GM10248 (cell line): ENCODE measurements around the gene ERAL1.

Experiments
- CTCF ChIA-PET: fragments of 300-600 bp; sonication (Branson Sonifier 250); formaldehyde crosslinking; extraction: SDS; loops from one replicate; lab custom pipeline; 2021; ENCODE audit warnings: antibody characterized with exemption; lab: Yijun Ruan, JAX
- POLR2A ChIA-PET: fragments of 350-650 bp; sonication (Branson Sonifier 250); formaldehyde crosslinking; extraction: SDS; loops from one replicate; lab custom pipeline; 2020; ENCODE audit warnings: antibody characterized with exemption; lab: Yijun Ruan, JAX
- DNase-seq: peaks from one replicate; pipeline ENCODE4 v3.0.0; 2012; ENCODE audit errors: extremely low spot score
- CTCF ChIP-seq: IDR thresholded peaks from 2 replicates; pipeline ENCODE4 v1.5.1; 2012; ENCODE audit warnings: mild to moderate bottlenecking, low read depth; ENCODE audit errors: extremely low read depth, missing control alignments, control extremely low read depth

Gene ERAL1

GRCh38 chr17:28880572-28880945, 25.7 kb downstream of the ERAL1 start:
- no peak for TF ChIP-seq CTCF
- no peak for DNase-seq
- CTCF ChIA-PET = interaction anchor here (2.5 kb wide), 1 partner anchor 153 kb away, joined by 15 read pairs; no protein-coding TSS in a partner anchor
- POLR2A ChIA-PET = no interaction called here

GRCh38 chr17:28881533-28882056, 26.8 kb downstream of the ERAL1 start:
- DNase-seq = no peak
- CTCF ChIA-PET = interaction anchor here (1.5 to 1.8 kb wide), 3 partner anchors 10 to 54 kb away, joined by 4 to 8 read pairs (median 8); no protein-coding TSS in a partner anchor
- POLR2A ChIA-PET = interaction anchor here (0.6 kb wide), 1 partner anchor 113 kb away, joined by 10 read pairs; no protein-coding TSS in a partner anchor
- TF ChIP-seq CTCF = no peak

GRCh38 chr17:28882154-28882895, 27.5 kb downstream of the ERAL1 start:
- ChIA-PET POLR2A (interaction anchor here (0.6 kb wide), 1 partner anchor 113 kb away, joined by 10 read pairs; no protein-coding TSS in a partner anchor), CTCF (interaction anchor here (1.0 to 3.1 kb wide), 6 partner anchors 9 to 237 kb away, joined by 3 to 13 read pairs (median 6); partner anchors contain the start of gene BLTP2)
- TF ChIP-seq CTCF = no peak
- DNase-seq = no peak

- TF ChIP-seq CTCF = no peak
- CTCF ChIA-PET = interaction anchor here (1.4 to 3.1 kb wide), 3 partner anchors 18 to 233 kb away, joined by 3 to 13 read pairs (median 9); partner anchors contain the start of gene DHRS13
- POLR2A ChIA-PET = no interaction called here
- no peak for DNase-seq
Measured at GRCh38 chr17:28883967-28884702, 29.3 kb downstream of the ERAL1 start.

- no peak for DNase-seq
- TF ChIP-seq CTCF = no peak
- ChIA-PET POLR2A (no interaction called here), CTCF (interaction anchor here (1.2 to 2.0 kb wide), 3 partner anchors 17 to 122 kb away, joined by 3 to 9 read pairs (median 7); partner anchors contain the start of gene DHRS13)
Measured at GRCh38 chr17:28885363-28885762, 30.5 kb downstream of the ERAL1 start.

- CTCF ChIA-PET = interaction anchor here (1.2 to 2.0 kb wide), 3 partner anchors 17 to 123 kb away, joined by 3 to 9 read pairs (median 7); partner anchors contain the start of gene DHRS13
Measured at GRCh38 chr17:28885951-28886350, 31.1 kb downstream of the ERAL1 start.

More at GRCh38 chr17:28885951-28886350, 31.1 kb downstream of the ERAL1 start:
- POLR2A ChIA-PET = no interaction called here
- TF ChIP-seq CTCF = no peak
- DNase-seq = no peak
